PC-9 (cell line): ENCODE data around the gene TNFSF12.

Experiments
- CTCF ChIP-seq: fragments of 200-600 bp; sonication (generic); conservative IDR thresholded peaks from 2 replicates; pipeline ENCODE4 v1.6.1; 2017; ENCODE audit warnings: mixed run types, antibody characterized with exemption, mild to moderate bottlenecking, moderate library complexity
- EZH2 ChIP-seq: fragments of 200-600 bp; sonication (generic); IDR thresholded peaks from 2 replicates; pipeline ENCODE4 v1.8.0; 2017; ENCODE audit warnings: antibody characterized with exemption, low read depth

DNA sequence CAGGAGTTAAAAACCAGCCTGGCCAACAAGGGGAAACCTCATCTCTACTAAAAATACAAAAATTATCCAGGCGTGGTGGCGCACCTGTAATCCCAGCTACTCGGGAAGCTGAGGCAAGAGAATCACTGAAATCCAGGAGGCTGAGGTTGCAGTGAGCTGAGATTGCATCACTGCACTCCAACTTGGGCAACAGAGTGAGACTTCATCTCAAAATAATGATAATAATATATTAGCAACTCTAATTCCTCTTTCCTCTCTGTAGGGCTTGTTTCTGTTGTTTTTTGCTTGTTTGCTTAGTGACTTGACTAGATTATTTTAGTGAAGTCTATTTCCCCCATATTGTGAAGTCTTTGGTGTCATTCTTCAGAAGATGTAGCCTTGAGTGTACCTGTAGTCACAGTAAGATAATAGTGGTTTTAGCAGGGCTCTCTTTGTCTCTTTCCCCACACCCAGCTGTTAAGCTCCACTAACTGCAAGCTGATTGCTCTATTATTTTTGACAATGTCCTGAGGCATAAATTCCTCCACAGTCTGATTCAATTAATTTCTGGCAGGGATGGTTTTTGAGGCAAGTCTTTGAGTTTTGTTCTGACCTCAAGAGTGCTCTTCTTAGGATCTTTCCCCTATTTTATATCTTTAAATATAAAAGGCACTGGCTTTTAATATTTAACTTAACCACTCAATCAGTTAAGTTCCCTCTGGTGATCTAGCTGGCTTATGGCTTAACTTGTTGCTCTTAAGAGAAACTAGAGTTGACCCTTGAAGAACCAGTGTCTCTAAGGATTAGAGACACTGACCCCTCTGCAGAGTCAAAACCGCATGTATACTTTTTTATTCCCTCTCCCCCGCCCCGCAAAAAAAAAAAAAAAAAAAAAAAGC, 18.6 kb upstream of the TNFSF12 start:
- TF ChIP-seq EZH2 (no peak), CTCF (no peak)
